Measurements from ENCODE around the gene TSSK2. TPM values are rescaled to one million over a fixed set of nuclear protein-coding genes. Genes with fewer than 3 reads are reported as not detected.

TSSK2 gene
- total RNA-seq, 1 donor from 2014 or later: not detected

- peak; percentile 42 for DNase-seq (ENCODE audit: low read depth)
Observed at GRCh38 chr22:19106886-19107729, 24.0 kb upstream of the TSSK2 start.

DNA sequence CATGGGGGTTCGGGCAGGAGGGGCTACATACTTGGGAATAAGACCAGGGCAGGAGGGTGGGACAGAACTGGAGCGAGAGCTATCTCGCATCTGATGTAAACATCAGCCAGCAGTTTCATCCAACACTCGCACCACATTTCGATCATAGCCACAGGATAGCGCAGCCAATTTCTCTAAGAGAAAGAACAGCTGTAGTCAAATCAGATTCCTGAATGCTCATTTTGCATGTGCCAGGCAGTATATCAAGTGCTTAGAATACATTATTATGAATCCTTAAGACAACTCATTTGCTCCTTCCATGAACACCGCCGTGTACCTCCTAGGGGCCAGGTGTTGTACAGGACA, 23.4 kb upstream of the TSSK2 start:
- no peak for DNase-seq (ENCODE audit: low read depth)

GRCh38 chr22:19108807-19109197, 22.3 kb upstream of the TSSK2 start:
- no peak for DNase-seq (ENCODE audit: low read depth)

- DNase-seq (ENCODE audit: low read depth): no peak
Observed at GRCh38 chr22:19109198-19110063, 21.7 kb upstream of the TSSK2 start.

DNA sequence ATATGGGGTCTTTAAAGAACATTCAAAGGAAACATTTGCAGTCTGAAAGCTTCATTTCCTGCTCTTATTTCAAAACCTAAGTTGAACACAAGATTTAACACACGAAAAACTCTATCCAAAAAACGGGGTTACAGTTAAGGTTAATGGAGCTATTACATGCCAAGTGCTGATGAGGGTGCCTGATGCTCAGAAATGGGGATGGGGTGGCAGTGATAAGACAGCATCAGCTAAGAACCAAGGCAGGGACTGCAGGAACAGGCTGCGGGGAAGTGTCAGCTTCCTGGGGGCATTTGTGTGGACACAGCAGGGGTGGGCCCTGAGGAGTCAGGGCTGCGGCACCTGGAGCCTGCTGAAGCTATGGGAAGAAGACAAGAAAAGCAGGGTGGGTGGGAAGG, 21.0 kb upstream of the TSSK2 start:
- DNase-seq (ENCODE audit: low read depth): no peak

- DNase-seq (ENCODE audit: low read depth): no peak
Observed at GRCh38 chr22:19110646-19111045, 20.5 kb upstream of the TSSK2 start.

GRCh38 chr22:19111140-19111539, 20.0 kb upstream of the TSSK2 start:
- DNase-seq (ENCODE audit: low read depth): no peak

GRCh38 chr22:19111584-19111983, 19.5 kb upstream of the TSSK2 start:
- DNase-seq (ENCODE audit: low read depth): no peak

- no peak for DNase-seq (ENCODE audit: low read depth)
Observed at GRCh38 chr22:19113429-19113828, 17.7 kb upstream of the TSSK2 start.

GRCh38 chr22:19114984-19115552, 16.0 kb upstream of the TSSK2 start:
- DNase-seq (ENCODE audit: low read depth): peak; percentile 58

DNA sequence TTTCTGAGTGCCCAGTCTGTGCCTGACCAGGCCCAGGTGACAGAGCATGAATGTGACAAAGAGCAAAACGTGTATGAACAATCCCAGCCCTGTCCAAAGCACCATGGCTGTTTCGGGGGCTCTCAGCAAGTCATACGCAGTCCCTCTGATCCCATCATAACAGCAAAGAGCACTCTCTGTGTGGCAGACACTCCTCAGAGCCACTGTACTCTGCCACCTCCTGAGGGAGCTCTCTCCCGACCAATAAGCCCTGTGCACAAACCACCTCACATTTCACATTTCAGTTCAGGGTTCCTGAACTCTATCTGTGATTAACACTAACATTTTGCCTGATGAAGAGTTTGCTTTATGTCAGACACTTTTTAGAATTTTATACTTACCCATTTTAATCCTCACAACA, 15.5 kb upstream of the TSSK2 start:
- peak; percentile 36 for DNase-seq (ENCODE audit: low read depth)

GRCh38 chr22:19117111-19117512, 14.0 kb upstream of the TSSK2 start:
- no peak for DNase-seq (ENCODE audit: low read depth)

GRCh38 chr22:19118329-19118880, 12.7 kb upstream of the TSSK2 start:
- no peak for DNase-seq (ENCODE audit: low read depth)

DNA sequence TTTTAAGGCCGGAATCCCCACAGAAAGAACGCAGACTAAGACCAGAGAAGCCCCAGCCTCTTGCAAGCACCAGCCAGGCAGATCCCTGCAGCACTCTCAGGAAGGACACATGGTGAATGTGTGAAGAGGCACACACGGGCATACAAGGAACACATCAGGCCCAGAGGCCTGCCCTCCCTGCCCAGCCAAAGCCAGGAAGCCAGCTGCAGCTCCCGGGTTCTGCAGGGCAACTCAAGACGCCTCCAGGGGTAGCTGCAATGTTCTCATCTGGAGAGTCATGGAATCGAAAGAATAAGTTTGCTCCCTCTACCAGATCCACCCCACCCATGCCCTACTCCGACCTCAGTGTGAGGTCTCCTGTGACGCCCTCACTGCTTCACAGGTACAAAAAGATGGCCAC, 11.2 kb upstream of the TSSK2 start:
- DNase-seq (ENCODE audit: low read depth): no peak

GRCh38 chr22:19120829-19121630, 10.1 kb upstream of the TSSK2 start:
- peak; percentile 27 for DNase-seq (ENCODE audit: low read depth)

- peak; percentile 65 for DNase-seq (ENCODE audit: low read depth)
Observed at GRCh38 chr22:19121631-19122142, 9.4 kb upstream of the TSSK2 start.

DNA sequence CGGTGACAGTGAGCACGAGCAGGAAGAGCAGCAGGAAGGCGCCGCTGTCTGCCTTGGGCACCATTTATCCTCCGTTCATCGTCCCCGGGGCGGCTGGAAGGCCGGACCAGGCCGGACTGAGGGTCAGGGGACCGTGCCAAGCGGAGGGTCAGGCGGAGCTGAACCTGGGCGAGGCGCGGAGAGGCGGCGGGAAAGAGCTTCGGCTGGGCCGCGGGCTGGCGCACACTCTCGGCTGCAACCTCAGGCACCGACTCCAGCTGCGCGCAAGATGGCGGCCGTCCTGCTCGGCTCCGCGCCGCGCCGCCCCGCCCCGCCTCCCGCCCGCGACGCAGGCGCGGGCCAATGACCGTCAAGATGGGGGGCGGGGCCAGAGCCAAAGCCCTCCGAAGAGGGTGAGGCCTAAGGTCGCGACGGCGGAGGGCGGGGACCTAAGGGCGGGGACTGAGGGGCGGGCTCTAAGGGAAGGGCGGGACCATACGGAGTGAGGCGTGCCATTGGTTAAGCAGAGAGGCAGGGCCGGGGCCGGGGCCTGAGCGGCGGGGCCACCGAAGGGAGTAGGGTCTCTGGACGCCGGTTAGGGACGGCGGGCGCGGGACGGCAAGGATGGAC, 8.9 kb upstream of the TSSK2 start, which contains the start of gene DGCR2:
Gene DGCR2 (minus strand): TSS at position 270 of the 609 bp plus-strand sequence. CDS start 206 bp downstream, at position 64.
- peak; percentile 98 for DNase-seq (ENCODE audit: low read depth)

GRCh38 chr22:19122752-19123492, 8.2 kb upstream of the TSSK2 start:
- peak; percentile 12 for DNase-seq (ENCODE audit: low read depth)

GRCh38 chr22:19123936-19124335, 7.2 kb upstream of the TSSK2 start:
- DNase-seq (ENCODE audit: low read depth): no peak
